ENCODE data around the gene GDPD3. TPM values are rescaled to one million over a fixed set of nuclear protein-coding genes. Genes with fewer than 3 reads are reported as not detected.

GDPD3 gene
- total RNA-seq, 6 donors from 2014 or later, result 1.1 to 17.8 (median 5.4) TPM

DNA sequence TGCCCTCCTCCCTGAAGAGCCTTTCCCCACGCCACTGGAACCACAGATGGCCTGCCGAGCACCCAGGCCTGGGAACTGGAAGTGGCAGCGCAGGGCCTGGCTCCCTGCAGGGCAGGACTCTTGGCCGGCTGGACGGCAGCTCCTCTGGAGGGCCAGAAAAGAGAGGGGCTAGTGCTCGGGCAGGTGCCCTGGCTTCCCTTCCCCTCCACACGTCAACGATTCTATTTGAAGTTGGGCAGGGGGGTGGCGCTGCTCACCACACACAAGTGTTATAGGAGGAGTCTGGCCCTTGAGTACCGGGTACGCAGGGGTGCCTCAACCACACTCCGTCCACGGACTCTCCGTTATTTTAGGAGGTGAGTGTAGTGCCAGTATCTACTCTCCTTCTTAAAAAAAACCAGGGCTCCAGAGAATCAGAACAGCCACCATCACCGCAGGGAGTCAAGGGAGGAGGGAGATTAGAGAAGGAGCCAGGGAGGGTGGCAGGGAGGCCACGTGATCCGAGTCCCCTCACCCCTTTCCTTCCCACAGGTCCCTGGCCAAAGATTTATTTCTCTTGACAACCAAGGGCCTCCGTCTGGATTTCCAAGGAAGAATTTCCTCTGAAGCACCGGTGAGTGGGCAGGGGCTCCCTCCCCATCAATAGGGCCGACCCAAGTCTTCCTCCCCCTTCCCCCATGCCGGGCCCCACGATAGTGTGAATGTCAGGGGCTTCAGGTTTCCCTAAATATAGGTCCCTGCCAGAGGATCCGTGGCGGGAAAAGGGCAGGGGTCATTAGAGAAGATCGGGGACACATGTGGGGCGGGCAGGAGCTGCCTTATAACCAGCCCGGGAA is 49.2 kb downstream of the GDPD3 start:
- DNase-seq, result peak; percentile 84 to 89
- peaks cover 16 to 23% (median 21%) of the 10 kb centered on the region in 4 donors for H3K36me3 ChIP-seq
- no peaks in the 10 kb centered on the region for H3K9me3 ChIP-seq
- ATAC-seq (ENCODE audit: low FRiP score in 2 of 2), result peak; percentile 31 to 70
- H3K4me3 ChIP-seq, result peak overlapping the region; percentile 55 to 99 (median 76)
- H3K27ac ChIP-seq, result peak overlapping the region; percentile 96 to 98 (median 97)
- H3K4me1 ChIP-seq, result peaks cover 31 to 41% (median 34%) of the 10 kb centered on the region in 4 donors
- 2 to 8% methylated on average over 6 to 25 of the region's 27 CpGs for WGBS, 2 donors
- no peaks in the 10 kb centered on the region for H3K27me3 ChIP-seq
- TF ChIP-seq POLR2A (IDR thresholded peaks at IDR 0.05) (peak in 3 of 4 donors; percentile 33 to 59 (median 41)), EP300 (IDR thresholded peaks at IDR 0.05) (no peak), POLR2AphosphoS5 (IDR thresholded peaks at IDR 0.05) (peak; percentile 49 to 63)
- TF ChIP-seq, protein P1, sequence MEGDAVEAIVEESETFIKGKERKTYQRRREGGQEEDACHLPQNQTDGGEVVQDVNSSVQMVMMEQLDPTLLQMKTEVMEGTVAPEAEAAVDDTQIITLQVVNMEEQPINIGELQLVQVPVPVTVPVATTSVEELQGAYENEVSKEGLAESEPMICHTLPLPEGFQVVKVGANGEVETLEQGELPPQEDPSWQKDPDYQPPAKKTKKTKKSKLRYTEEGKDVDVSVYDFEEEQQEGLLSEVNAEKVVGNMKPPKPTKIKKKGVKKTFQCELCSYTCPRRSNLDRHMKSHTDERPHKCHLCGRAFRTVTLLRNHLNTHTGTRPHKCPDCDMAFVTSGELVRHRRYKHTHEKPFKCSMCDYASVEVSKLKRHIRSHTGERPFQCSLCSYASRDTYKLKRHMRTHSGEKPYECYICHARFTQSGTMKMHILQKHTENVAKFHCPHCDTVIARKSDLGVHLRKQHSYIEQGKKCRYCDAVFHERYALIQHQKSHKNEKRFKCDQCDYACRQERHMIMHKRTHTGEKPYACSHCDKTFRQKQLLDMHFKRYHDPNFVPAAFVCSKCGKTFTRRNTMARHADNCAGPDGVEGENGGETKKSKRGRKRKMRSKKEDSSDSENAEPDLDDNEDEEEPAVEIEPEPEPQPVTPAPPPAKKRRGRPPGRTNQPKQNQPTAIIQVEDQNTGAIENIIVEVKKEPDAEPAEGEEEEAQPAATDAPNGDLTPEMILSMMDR (IDR thresholded peaks at IDR 0.05), result peak in 3 of 6 experiments; percentile 26 to 63 (median 31)

DNA sequence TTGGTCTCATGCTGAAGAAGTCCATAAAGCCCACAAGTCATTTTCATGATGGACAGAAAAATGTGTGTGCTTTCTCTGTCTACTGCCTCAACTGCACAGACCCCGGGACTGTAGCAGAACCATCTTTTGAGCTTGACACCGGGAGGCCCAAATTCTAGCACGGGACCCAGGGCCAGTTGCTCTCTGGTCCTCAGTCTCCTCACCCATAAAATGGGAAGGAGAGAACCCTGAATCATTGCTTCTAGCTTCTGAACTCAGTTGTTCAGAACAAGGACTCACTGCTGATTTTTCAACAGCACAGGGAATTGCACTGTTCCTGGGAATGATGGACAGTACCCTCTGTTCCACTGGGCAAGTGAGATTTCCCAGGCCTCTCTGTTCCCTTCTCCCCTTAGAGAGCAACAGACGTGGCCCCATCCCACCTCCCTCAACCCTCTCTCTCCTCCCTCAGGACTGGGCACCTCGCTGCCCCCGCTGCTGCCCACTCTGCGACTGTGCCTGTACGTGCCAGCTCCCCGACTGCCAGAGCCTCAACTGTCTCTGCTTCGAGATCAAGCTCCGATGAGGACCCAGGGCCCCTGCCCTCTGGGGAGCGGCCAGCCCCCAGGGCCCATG is 50.0 kb downstream of the GDPD3 start:
- 67 to 70% methylated on average over 10 to 12 of the region's 12 CpGs for WGBS, 2 donors
- H3K36me3 ChIP-seq, result peaks cover 9 to 16% (median 14%) of the 10 kb centered on the region in 4 donors
- no peak for DNase-seq
- H3K27me3 ChIP-seq, result no peaks in the 10 kb centered on the region
- peak overlapping the region in 3 of 4 donors; percentile 74 to 99 (median 78) for H3K4me3 ChIP-seq
- TF ChIP-seq EP300 (IDR thresholded peaks at IDR 0.05) (no peak), POLR2A (IDR thresholded peaks at IDR 0.05) (no peak), POLR2AphosphoS5 (IDR thresholded peaks at IDR 0.05) (no peak)
- TF ChIP-seq, protein P1 (IDR thresholded peaks at IDR 0.05), result no peak
- no peaks in the 10 kb centered on the region for H3K9me3 ChIP-seq
- peak overlapping the region; percentile 96 to 98 (median 97) for H3K27ac ChIP-seq
- ATAC-seq (ENCODE audit: low FRiP score in 2 of 2), result no peak
- peaks cover 25 to 36% (median 29%) of the 10 kb centered on the region in 4 donors for H3K4me1 ChIP-seq

DNA sequence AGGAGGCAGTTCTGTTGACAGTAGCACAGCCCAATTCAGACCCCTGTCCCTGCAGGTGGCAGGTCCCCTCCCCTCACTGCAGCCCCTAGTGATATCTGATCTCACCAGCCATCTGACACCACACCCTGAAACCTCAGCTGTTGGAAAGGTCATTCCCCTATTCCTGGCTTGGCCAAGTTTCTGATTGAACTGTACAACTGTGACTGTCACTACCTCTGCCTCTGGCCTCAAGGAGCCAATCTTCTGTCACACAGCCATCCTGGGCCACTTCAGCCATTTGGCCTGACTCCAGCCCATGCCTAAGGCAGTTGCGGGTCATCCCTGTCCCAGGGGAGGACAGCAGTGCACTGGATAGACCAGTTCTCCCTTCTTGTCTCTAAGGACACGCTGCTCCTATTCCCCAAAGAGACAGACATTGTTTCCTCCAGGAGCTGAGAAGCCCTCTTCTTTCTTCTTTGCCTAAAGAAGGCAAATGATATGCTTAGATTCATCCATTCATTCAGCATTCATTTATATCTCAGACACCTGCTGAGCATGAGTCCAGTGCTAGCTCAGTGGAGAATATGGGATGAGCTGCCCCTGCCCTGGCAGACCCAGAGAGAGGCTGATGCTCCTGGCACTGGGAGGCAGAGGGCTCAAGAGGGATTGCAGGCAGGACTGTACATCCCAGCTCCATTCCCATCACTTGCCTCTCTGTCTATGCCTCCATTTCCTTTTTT is 52.3 kb downstream of the GDPD3 start:
- Histone ChIP-seq H3K36me3 (no peaks in the 10 kb centered on the region), H3K4me1 (peaks cover 9 to 17% (median 11%) of the 10 kb centered on the region in 4 donors), H3K27ac (no peak overlapping the region), H3K27me3 (no peaks in the 10 kb centered on the region), H3K9me3 (no peaks in the 10 kb centered on the region), H3K4me3 (no peak overlapping the region)
- TF ChIP-seq EP300 (IDR thresholded peaks at IDR 0.05) (no peak), POLR2A (IDR thresholded peaks at IDR 0.05) (no peak), POLR2AphosphoS5 (IDR thresholded peaks at IDR 0.05) (no peak)
- TF ChIP-seq, protein P1 (IDR thresholded peaks at IDR 0.05), result no peak
- WGBS, 2 donors, result 53 to 69% methylated on average over 2 of the region's 2 CpGs
- ATAC-seq (ENCODE audit: low FRiP score in 2 of 2), result no peak
- no peak for DNase-seq

DNA sequence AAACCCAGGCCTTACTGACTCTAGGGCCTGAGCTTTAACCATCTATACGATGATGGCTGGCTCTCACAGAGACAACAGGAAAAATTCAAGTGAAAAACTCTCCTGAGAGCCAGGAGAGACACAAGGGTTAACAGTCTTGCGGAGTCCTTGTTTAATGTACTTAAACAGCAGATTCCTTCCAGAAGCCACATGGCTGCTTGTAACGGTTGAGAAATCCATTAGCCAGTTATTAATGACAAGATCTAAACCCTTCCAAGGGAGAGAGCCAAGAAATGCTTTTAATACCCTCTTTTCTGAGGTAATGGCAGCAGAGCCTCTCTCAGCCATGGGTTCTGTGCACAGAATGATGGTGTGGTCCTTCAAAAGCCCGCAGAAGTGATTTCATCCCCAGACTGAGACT is 53.0 kb downstream of the GDPD3 start:
- no peaks in the 10 kb centered on the region for H3K9me3 ChIP-seq
- H3K27me3 ChIP-seq, result no peaks in the 10 kb centered on the region
- H3K4me3 ChIP-seq, result no peak overlapping the region
- no peak overlapping the region for H3K27ac ChIP-seq
- 71 to 83% methylated on average over 4 of the region's 4 CpGs for WGBS, 2 donors
- no peaks in the 10 kb centered on the region for H3K36me3 ChIP-seq
- DNase-seq, result no peak
- H3K4me1 ChIP-seq, result peaks cover 9 to 17% (median 11%) of the 10 kb centered on the region in 4 donors
- TF ChIP-seq EP300 (IDR thresholded peaks at IDR 0.05) (no peak), POLR2A (IDR thresholded peaks at IDR 0.05) (no peak), POLR2AphosphoS5 (IDR thresholded peaks at IDR 0.05) (no peak)
- TF ChIP-seq, protein P1 (IDR thresholded peaks at IDR 0.05), result no peak
- no peak for ATAC-seq (ENCODE audit: low FRiP score in 2 of 2)
